Uterus (tissue), 2 donors: ENCODE data around the gene TRIOBP.

ENCODE experiments used
- CTCF ChIP-seq, 4 experiments: fragments of 200-600 bp in 2 of 4; fragments of 450-650 bp in 2 of 4; sonication (generic) in 2 of 4; IDR thresholded peaks; one replicate each; pipeline ENCODE4 v1.5.1; 2016 to 2019; ENCODE audit warnings: antibody characterized with exemption in 4 of 4, mild to moderate bottlenecking in 2 of 4, moderate library complexity in 1 of 4
- POLR2A ChIP-seq, 2 donors: fragments of 450-650 bp; IDR thresholded peaks; one replicate each; pipeline ENCODE4 v1.6.1; 2016; ENCODE audit warnings: antibody characterized with exemption in 2 of 2, mild to moderate bottlenecking in 1 of 2, moderate library complexity in 1 of 2

- no peak for TF ChIP-seq POLR2A (IDR thresholded peaks at IDR 0.05)
- no peak for TF ChIP-seq CTCF (IDR thresholded peaks at IDR 0.05)
These were observed 50.9 kb downstream of the TRIOBP start for GRCh38 chr22:37747715-37748100.
